GM12891 (cell line): ENCODE data around the gene TCERG1L.

Experiments
- PAX5 ChIP-seq: IDR thresholded peaks from 2 replicates; pipeline ENCODE4 v1.6.1; 2011; ENCODE audit warnings: low read length, moderate library complexity, mild to moderate bottlenecking; ENCODE audit not compliant: insufficient read depth, severe bottlenecking
- POLR2A ChIP-seq: IDR thresholded peaks from 2 replicates; pipeline ENCODE4 v1.6.1; 2011; ENCODE audit warnings: low read depth, low read length, control low read depth
- POLR2AphosphoS5 ChIP-seq: IDR thresholded peaks from 2 replicates; pipeline ENCODE4 v1.6.1; 2011; ENCODE audit warnings: low read depth, low read length, control low read depth
- TAF1 ChIP-seq: IDR thresholded peaks from 2 replicates; pipeline ENCODE4 v1.6.1; 2011; ENCODE audit warnings: low read depth, low read length, control low read depth

- TF ChIP-seq PAX5 (no peak), POLR2AphosphoS5 (no peak), POLR2A (no peak), TAF1 (no peak)
These were observed 201.8 kb downstream of the TCERG1L start for GRCh38 chr10:131109726-131110125.
